Measurements from ENCODE around the gene SPEN. TPM values are rescaled to one million over a fixed set of nuclear protein-coding genes. Genes with fewer than 3 reads are reported as not detected.
A peak's percentile ranks its signal among the peaks of the same experiment; 100 is the strongest.

The SPEN gene
- polyA plus RNA-seq, 1 donor (not counting 4 experiments of a cell fraction or from before 2014, with no cell fraction given) = 8.9 TPM

GRCh38 chr1:15852036-15852827 lies 4.7 kb downstream of the SPEN start:
- no peak overlapping the region for H3K4me3 ChIP-seq (ENCODE audit: control insufficient read depth in 2 of 3, extremely low read depth in 1 of 3, insufficient read depth in 2 of 3, low read depth in 1 of 3, low read length in 3 of 3)
- H3K36me3 ChIP-seq (ENCODE audit: control insufficient read depth in 2 of 2, extremely low read depth in 1 of 2, insufficient read depth in 2 of 2, low read length in 2 of 2) = no peaks in the 10 kb centered on the region
- no peak overlapping the region for H3K4me2 ChIP-seq (ENCODE audit: control insufficient read depth, extremely low read depth, insufficient read depth, low read depth, low read length)
- H3K9me3 ChIP-seq (ENCODE audit: control insufficient read depth, low read depth, low read length) = no peaks in the 10 kb centered on the region
- no peak overlapping the region for H3K9ac ChIP-seq (ENCODE audit: control insufficient read depth, extremely low read depth, insufficient read depth, low read length)
- peaks cover 95% of the 10 kb centered on the region for H3K79me2 ChIP-seq (ENCODE audit: control insufficient read depth, insufficient read depth, low read length)
- no peaks in the 10 kb centered on the region for H4K20me1 ChIP-seq (ENCODE audit: control insufficient read depth, extremely low read depth, insufficient read depth, low read length)
- no peaks in the 10 kb centered on the region for H3K9me1 ChIP-seq (ENCODE audit: control insufficient read depth, extremely low read depth, insufficient read depth, low read length)
- peak overlapping the region; percentile 95 for H3K27ac ChIP-seq (ENCODE audit: control insufficient read depth, insufficient read depth, low read length)
- TF ChIP-seq CTCF (optimal IDR thresholded peaks at IDR 0.05 in 1 of 3, IDR thresholded peaks at IDR 0.05 in 1 of 3, conservative IDR thresholded peaks at IDR 0.05 in 1 of 3; ENCODE audit: extremely low read depth in 1 of 3, insufficient read depth in 2 of 3, low read length in 3 of 3) (no peak), EZH2 (IDR thresholded peaks at IDR 0.05; ENCODE audit: low read length) (no peak)
- peaks cover 22% of the 10 kb centered on the region for H3K4me1 ChIP-seq (ENCODE audit: control insufficient read depth, extremely low read depth, insufficient read depth, low read length)
- no peak overlapping the region for H2AFZ ChIP-seq (ENCODE audit: control insufficient read depth, low read length)
- no peak for DNase-seq (ENCODE audit: low read depth, low spot score)
- H3K27me3 ChIP-seq (ENCODE audit: control insufficient read depth, extremely low read depth, insufficient read depth, low read length) = no peaks in the 10 kb centered on the region
- dilution Hi-C loops (cut with MboI; ENCODE audit: extremely low pct_ligation_motif_present, low sequenced_read_pairs) = no loop called here
- no peak for FAIRE-seq

- H3K9ac ChIP-seq (ENCODE audit: control insufficient read depth, extremely low read depth, insufficient read depth, low read length) = no peak overlapping the region
- H3K27me3 ChIP-seq (ENCODE audit: control insufficient read depth, extremely low read depth, insufficient read depth, low read length) = no peaks in the 10 kb centered on the region
- FAIRE-seq (no peak), DNase-seq (ENCODE audit: low read depth, low spot score) (no peak)
- H3K4me1 ChIP-seq (ENCODE audit: control insufficient read depth, extremely low read depth, insufficient read depth, low read length) = peaks cover 22% of the 10 kb centered on the region
- H3K27ac ChIP-seq (ENCODE audit: control insufficient read depth, insufficient read depth, low read length) = peak overlapping the region; percentile 95
- H3K9me3 ChIP-seq (ENCODE audit: control insufficient read depth, low read depth, low read length) = no peaks in the 10 kb centered on the region
- dilution Hi-C loops (cut with MboI; ENCODE audit: extremely low pct_ligation_motif_present, low sequenced_read_pairs) = no loop called here
- H4K20me1 ChIP-seq (ENCODE audit: control insufficient read depth, extremely low read depth, insufficient read depth, low read length) = no peaks in the 10 kb centered on the region
- H3K4me2 ChIP-seq (ENCODE audit: control insufficient read depth, extremely low read depth, insufficient read depth, low read depth, low read length) = no peak overlapping the region
- H3K4me3 ChIP-seq (ENCODE audit: control insufficient read depth in 2 of 3, extremely low read depth in 1 of 3, insufficient read depth in 2 of 3, low read depth in 1 of 3, low read length in 3 of 3) = no peak overlapping the region
- H3K79me2 ChIP-seq (ENCODE audit: control insufficient read depth, insufficient read depth, low read length) = peaks cover 99% of the 10 kb centered on the region
- H3K9me1 ChIP-seq (ENCODE audit: control insufficient read depth, extremely low read depth, insufficient read depth, low read length) = no peaks in the 10 kb centered on the region
- no peaks in the 10 kb centered on the region for H3K36me3 ChIP-seq (ENCODE audit: control insufficient read depth in 2 of 2, extremely low read depth in 1 of 2, insufficient read depth in 2 of 2, low read length in 2 of 2)
- TF ChIP-seq EZH2 (IDR thresholded peaks at IDR 0.05; ENCODE audit: low read length) = no peak
- no peak for TF ChIP-seq CTCF (optimal IDR thresholded peaks at IDR 0.05 in 1 of 3, IDR thresholded peaks at IDR 0.05 in 1 of 3, conservative IDR thresholded peaks at IDR 0.05 in 1 of 3; ENCODE audit: extremely low read depth in 1 of 3, insufficient read depth in 2 of 3, low read length in 3 of 3)
- no peak overlapping the region for H2AFZ ChIP-seq (ENCODE audit: control insufficient read depth, low read length)
These were observed 5.4 kb downstream of the SPEN start for GRCh38 chr1:15852828-15853302.

Data from keratinocyte (primary cell).